Measurements from ENCODE around the gene KLHL28. TPM values are rescaled to one million over a fixed set of nuclear protein-coding genes. Genes with fewer than 3 reads are reported as not detected.

KLHL28 gene
- total RNA-seq (2022; extraction: Qiagen RNA extraction; ENCODE audit: low read depth): 5.8 to 8.4 TPM (median 6.5 TPM) in 5 replicates

GRCh38 chr14:44961554-44962333 lies at the start of gene KLHL28, which contains the start of gene TOGARAM1:
Gene KLHL28, minus strand, starts transcription at chr14:44961947. Its CDS starts 16,019 bp downstream, at chr14:44945928.
Gene TOGARAM1, plus strand, starts transcription at chr14:44962190. Its CDS starts 232 bp downstream, at chr14:44962422.

Other genes starting within 250 kb of the KLHL28 start
- 7.7 to 9.9 TPM (median 8.1 TPM) in 5 replicates for gene TOGARAM1, start 243 bp upstream of the KLHL28 start, total RNA-seq (2022; extraction: Qiagen RNA extraction; ENCODE audit: low read depth)
- gene PRPF39, start 122.2 kb upstream of the KLHL28 start, total RNA-seq (2022; extraction: Qiagen RNA extraction; ENCODE audit: low read depth): 13.0 to 20.9 TPM (median 19.6 TPM) in 5 replicates
- gene FKBP3, start 172.5 kb upstream of the KLHL28 start, total RNA-seq (2022; extraction: Qiagen RNA extraction; ENCODE audit: low read depth): 112 to 129 TPM (median 121 TPM) in 5 replicates
- gene FANCM, start 174.0 kb upstream of the KLHL28 start, total RNA-seq (2022; extraction: Qiagen RNA extraction; ENCODE audit: low read depth): 4.6 to 7.0 TPM (median 5.8 TPM) in 5 replicates